ENCODE data around the gene PIP5K1A.

GRCh38 chr1:151287341-151287699 is 89.0 kb downstream of the PIP5K1A start:
- TF ChIP-seq, protein P1, sequence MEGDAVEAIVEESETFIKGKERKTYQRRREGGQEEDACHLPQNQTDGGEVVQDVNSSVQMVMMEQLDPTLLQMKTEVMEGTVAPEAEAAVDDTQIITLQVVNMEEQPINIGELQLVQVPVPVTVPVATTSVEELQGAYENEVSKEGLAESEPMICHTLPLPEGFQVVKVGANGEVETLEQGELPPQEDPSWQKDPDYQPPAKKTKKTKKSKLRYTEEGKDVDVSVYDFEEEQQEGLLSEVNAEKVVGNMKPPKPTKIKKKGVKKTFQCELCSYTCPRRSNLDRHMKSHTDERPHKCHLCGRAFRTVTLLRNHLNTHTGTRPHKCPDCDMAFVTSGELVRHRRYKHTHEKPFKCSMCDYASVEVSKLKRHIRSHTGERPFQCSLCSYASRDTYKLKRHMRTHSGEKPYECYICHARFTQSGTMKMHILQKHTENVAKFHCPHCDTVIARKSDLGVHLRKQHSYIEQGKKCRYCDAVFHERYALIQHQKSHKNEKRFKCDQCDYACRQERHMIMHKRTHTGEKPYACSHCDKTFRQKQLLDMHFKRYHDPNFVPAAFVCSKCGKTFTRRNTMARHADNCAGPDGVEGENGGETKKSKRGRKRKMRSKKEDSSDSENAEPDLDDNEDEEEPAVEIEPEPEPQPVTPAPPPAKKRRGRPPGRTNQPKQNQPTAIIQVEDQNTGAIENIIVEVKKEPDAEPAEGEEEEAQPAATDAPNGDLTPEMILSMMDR (IDR thresholded peaks at IDR 0.05) = no peak
- TF ChIP-seq POLR2A (IDR thresholded peaks at IDR 0.05) = no peak
